ENCODE results near the gene ITPKC.

GRCh38 chr19:40697007-40697406, 19.9 kb upstream of the ITPKC start:
- TF ChIP-seq ZFP30 (CRISPR knock-in tag; IDR thresholded peaks at IDR 0.05) (no peak), TOX (CRISPR knock-in tag; IDR thresholded peaks at IDR 0.05; ENCODE audit: borderline replicate concordance) (no peak), CREB5 (CRISPR knock-in tag; IDR thresholded peaks at IDR 0.05; ENCODE audit: low read depth) (no peak)
